DMS153 treated with DMSO at 0.1 percent for 48 hours (cell line): ENCODE data around the gene RASL11A.
"Not testable (repeated sequence)": the region's sequence is repeated elsewhere in the genome, so short reads cannot be mapped to it uniquely, and the experiment has no call there.

Experiments
- DNase-seq: peaks from one replicate; lab custom pipeline; 2025; ENCODE audit not compliant: unreplicated experiment; lab: John Stamatoyannopoulos, UW

Gene RASL11A

GRCh38 chr13:27267596-27267995, 3.0 kb upstream of the RASL11A start:
- DNase-seq, result no peak

- no peak for DNase-seq
Measured at GRCh38 chr13:27269114-27269665, 1.4 kb upstream of the RASL11A start.

GRCh38 chr13:27271570-27272096, 1.0 kb downstream of the RASL11A start:
- no peak for DNase-seq

GRCh38 chr13:27273658-27274425, 3.2 kb downstream of the RASL11A start:
- no peak for DNase-seq

- DNase-seq, result no peak
Measured at GRCh38 chr13:27274631-27275030, 4.0 kb downstream of the RASL11A start.

GRCh38 chr13:27276188-27276587, 5.6 kb downstream of the RASL11A start:
- no peak for DNase-seq

- no peak for DNase-seq
Measured at GRCh38 chr13:27279506-27279905, 8.9 kb downstream of the RASL11A start.

- no peak for DNase-seq
Measured at GRCh38 chr13:27280009-27280656, 9.5 kb downstream of the RASL11A start.

GRCh38 chr13:27280841-27281240, 10.2 kb downstream of the RASL11A start:
- DNase-seq, result no peak

GRCh38 chr13:27281420-27281819, 10.8 kb downstream of the RASL11A start:
- DNase-seq, result no peak

GRCh38 chr13:27283906-27284493, 13.4 kb downstream of the RASL11A start:
- peak; percentile 15 for DNase-seq

- DNase-seq, result no peak
Measured at GRCh38 chr13:27288392-27288791, 17.8 kb downstream of the RASL11A start.

GRCh38 chr13:27289011-27289665, 18.5 kb downstream of the RASL11A start:
- no peak for DNase-seq

- DNase-seq, result no peak
Measured at GRCh38 chr13:27290715-27291114, 20.1 kb downstream of the RASL11A start.

- DNase-seq, result not testable (repeated sequence)
Measured at GRCh38 chr13:27291967-27292366, 21.3 kb downstream of the RASL11A start.

GRCh38 chr13:27293076-27293691, 22.6 kb downstream of the RASL11A start:
- no peak for DNase-seq

GRCh38 chr13:27293873-27294515, 23.4 kb downstream of the RASL11A start:
- DNase-seq, result no peak

GRCh38 chr13:27295096-27295495, 24.5 kb downstream of the RASL11A start:
- no peak for DNase-seq

- DNase-seq, result no peak
Measured at GRCh38 chr13:27295660-27296059, 25.0 kb downstream of the RASL11A start.

- no peak for DNase-seq
Measured at GRCh38 chr13:27296496-27296895, 25.9 kb downstream of the RASL11A start.
